ENCODE data around the gene TSPAN4.

- no peak for TF ChIP-seq EP300 (IDR thresholded peaks at IDR 0.05)
- no peak for TF ChIP-seq CTCF (IDR thresholded peaks at IDR 0.05)
These were observed 69.2 kb downstream of the TSPAN4 start for GRCh38 chr11:911890-912219.

Data from stomach (tissue), 4 donors.